ENCODE results near the gene SSNA1.

The SSNA1 gene

GRCh38 chr9:137188490-137189296 is at the start of gene SSNA1, which contains the start of gene ANAPC2:
Gene SSNA1, plus strand, starts transcription at chr9:137188676. Its CDS starts 51 bp downstream, at chr9:137188727.
Gene ANAPC2, minus strand, starts transcription at chr9:137188560. Its CDS starts 28 bp downstream, at chr9:137188532.
- DNase-seq = peak; percentile 44

DNA sequence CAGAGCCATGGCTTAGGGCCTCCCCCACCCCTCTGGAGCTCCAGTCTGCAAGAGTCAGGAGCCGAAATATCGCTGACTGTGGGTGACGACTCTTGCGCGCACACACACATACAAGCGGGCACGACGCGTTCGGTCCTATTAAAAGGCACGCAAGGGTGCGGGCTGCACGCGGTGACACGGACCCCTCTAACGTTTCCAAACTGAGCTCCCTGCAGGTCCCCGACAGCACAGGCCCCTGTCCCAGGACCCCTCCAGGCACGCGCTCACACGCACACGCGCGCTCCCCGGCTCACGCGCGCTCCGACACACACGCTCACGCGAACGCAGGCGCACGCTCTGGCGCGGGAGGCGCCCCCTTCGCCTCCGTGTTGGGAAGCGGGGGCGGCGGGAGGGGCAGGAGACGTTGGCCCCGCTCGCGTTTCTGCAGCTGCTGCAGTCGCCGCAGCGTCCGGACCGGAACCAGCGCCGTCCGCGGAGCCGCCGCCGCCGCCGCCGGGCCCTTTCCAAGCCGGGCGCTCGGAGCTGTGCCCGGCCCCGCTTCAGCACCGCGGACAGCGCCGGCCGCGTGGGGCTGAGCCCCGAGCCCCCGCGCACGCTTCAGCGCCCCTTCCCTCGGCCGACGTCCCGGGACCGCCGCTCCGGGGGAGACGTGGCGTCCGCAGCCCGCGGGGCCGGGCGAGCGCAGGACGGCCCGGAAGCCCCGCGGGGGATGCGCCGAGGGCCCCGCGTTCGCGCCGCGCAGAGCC is 49.6 kb upstream of the SSNA1 start, which contains the start of gene GRIN1:
Gene GRIN1 (plus strand): TSS at position 433 of the 746 bp plus-strand sequence. CDS start 333 bp downstream, outside the sequence.
- DNase-seq = no peak

DNA sequence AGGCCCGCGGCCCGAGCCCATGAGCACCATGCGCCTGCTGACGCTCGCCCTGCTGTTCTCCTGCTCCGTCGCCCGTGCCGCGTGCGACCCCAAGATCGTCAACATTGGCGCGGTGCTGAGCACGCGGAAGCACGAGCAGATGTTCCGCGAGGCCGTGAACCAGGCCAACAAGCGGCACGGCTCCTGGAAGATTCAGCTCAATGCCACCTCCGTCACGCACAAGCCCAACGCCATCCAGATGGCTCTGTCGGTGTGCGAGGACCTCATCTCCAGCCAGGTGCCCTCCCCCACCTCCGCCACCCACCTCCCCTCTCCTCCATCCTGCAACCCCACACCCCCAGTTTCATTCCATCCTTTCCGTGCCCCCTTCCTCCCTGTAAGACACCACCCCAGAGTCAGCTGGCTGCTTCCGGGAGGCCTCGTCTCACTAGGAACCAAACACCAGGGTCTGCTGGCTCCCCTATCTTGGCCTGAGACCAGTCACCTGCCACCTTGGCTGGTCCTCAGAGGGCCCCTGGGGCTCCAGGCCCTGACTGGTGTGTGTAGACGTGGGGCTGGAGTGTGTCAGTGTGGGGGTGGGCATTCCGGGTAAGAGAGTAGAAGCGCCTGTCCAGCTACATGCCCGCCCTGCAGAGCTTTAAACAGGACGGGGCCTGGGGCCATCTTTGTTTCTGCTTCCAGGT is 48.9 kb upstream of the SSNA1 start:
- DNase-seq = no peak

- no peak for DNase-seq
Observed at GRCh38 chr9:137140151-137141012, 48.1 kb upstream of the SSNA1 start.

- no peak for DNase-seq
Observed at GRCh38 chr9:137141050-137141810, 47.2 kb upstream of the SSNA1 start.

- no peak for DNase-seq
Observed at GRCh38 chr9:137141976-137142936, 46.2 kb upstream of the SSNA1 start.

DNA sequence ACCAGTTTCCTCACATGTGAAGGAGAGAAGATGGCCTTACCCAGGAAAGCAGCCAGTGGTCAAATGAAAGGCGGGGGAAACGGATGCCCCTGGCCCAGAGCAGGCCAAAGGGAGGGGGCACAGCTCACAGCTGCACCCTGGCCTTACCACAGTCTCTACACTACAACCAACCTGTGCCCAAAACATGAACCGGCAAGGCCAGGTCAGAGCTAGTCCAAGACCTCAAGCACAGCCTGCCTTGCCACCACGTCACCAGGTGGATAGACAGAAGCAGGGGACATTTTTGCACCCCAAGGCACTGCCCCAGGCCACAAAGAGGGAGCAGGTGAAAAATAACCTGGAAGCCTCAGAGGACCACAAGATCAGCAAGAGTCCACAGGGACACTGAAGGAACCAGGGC is 45.0 kb upstream of the SSNA1 start:
- DNase-seq = no peak

DNA sequence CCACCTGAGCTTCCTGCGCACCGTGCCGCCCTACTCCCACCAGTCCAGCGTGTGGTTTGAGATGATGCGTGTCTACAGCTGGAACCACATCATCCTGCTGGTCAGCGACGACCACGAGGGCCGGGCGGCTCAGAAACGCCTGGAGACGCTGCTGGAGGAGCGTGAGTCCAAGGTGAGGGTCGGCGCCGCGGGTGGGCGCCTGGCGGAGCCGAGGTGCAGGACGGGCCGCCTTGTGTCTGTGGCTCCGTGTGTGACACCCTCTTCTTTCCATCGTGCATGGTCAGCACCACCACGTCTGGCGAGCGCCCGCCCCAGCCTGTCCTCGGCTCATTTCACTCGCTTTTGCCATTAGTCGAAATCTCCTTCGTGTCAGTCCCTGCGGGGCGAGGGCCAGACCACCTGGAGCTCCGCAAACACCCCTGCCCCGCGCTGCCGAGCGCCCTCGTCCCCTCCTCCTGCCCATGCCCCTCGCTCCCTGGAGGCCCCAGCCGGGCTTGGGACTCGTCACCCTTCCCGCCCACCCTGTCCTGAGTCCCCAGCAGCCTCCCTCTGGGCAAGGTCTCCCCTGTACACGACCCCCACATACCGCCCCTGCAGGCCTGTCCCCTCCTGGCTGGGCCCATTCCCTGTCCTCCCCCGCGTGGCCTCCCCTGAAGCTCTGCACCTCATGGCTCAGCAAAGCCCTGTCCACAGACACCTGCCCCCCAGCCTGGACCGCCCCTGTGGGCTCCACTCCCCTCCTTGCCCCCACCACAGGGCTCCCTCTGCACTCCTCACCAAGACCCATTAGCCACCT is 42.5 kb upstream of the SSNA1 start:
- DNase-seq = no peak

- DNase-seq = no peak
Observed at GRCh38 chr9:137146527-137146918, 42.0 kb upstream of the SSNA1 start.

- DNase-seq = no peak
Observed at GRCh38 chr9:137147091-137147792, 41.2 kb upstream of the SSNA1 start.

DNA sequence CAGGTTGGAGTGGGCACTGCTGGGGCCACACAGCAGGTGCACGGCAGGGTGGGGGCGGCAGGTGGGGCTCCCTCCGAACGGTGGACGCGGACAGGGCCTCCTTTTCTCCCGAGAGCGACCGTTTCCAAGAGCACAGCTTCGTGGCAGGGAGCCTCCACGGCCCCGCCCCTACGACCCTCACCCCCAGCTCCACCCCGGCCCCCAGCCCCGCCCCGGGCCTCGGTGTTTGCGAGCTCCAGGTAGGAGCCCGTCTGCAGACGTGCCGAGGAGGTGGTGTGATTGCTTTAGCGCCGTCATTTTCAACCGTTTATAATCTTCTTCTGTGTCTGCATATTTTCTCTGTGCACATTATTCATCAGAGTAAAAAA is 40.7 kb upstream of the SSNA1 start:
- no peak for DNase-seq

DNA sequence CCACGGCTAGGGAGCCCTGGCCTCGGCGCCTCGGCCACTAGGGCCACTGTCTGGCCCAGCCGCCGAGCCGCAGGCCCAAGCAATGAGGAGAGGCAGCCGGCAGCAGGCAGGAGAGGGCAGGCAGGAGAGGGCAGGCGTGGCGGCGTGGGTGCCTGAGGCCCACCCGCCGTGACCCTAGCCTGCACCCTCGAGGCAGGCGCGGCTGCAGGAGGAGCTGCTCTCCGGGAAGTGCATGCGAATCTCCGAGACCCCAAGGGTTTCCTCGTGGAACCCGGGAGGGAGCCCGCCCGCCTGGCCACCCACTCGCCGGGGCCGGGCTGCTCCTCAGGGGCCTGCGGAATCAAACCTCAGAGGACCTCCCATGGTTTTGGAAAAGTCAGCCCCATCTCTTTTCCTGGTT is 40.2 kb upstream of the SSNA1 start:
- no peak for DNase-seq

DNA sequence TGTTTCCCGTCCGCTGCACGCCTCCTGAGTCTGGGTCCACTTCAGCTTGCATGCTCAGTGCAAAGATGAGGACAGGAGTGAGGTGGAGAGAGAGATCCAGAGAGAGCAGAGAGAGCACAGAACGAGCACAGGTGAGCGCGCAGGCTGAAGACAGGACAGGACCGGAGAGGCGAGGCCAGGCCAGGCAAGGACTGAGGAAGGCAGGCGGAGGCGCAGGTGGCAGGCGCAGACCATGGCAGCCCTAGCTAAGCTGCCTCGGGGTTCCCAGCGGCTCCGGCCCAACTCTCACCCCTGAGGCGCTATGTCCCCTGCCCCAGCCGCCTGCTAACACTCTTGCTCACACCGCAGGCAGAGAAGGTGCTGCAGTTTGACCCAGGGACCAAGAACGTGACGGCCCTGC is 39.8 kb upstream of the SSNA1 start:
- no peak for DNase-seq

DNA sequence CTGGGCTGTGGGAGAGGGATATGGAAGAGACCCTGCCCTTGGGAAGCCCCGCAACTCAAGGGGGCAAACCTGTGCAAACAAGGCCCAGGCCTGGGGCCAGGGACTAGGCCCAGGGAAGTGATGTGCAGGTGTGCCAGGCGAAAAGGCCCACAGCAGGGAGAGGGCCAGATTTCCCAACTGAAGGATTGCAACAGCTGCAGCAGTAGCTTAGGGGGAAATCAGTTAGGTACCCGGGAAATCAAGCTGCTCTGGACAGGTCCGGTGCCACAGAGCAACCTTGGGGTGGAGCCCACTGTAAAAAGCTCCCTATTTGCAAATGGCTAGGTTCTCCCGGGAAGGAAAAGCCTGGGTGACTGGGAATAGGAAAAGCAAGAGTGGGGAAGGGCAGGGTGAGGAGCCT is 39.1 kb upstream of the SSNA1 start:
- no peak for DNase-seq

- no peak for DNase-seq
Observed at GRCh38 chr9:137149942-137150616, 38.4 kb upstream of the SSNA1 start.

DNA sequence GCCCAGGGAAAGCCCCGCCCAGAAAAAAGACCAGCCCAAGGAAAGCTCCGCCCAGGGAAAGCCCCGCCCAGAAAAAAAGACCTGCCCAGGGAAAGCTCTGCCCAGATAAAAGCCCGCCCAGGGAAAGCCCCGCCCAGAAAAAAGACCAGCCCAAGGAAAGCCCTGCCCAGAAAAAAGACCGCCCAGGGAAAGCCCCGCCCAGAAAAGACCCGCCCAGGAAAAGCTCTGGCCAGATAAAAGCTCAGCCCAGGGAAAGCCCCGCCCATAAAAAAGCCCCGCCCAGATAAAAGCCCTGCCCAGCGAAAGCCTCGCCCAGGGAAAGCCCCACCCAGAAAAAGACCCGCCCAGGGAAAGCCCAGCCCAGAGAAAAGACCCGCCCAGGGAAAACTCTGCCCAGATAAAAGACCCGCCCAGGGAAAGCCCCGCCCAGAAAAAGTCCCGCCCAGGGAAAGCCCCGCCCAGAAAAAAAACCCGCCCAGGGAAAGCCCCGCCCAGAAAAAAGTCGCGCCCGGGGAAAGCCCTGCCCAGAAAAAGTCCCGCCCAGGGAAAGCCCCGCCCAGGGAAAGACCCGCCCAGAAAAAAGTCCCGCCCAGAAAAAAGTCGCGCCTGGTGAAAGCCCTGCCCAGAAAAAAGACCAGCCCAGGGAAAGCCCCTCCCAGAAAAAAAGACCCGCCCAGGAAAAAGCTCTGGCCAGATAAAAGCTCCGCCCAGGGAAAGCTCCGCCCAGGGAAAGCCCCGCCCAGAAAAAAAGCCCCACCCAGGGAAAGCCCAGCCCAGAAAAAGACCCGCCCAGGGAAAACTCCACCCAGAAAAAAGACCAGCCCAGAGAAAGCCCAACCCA is 37.6 kb upstream of the SSNA1 start:
- no peak for DNase-seq

DNA sequence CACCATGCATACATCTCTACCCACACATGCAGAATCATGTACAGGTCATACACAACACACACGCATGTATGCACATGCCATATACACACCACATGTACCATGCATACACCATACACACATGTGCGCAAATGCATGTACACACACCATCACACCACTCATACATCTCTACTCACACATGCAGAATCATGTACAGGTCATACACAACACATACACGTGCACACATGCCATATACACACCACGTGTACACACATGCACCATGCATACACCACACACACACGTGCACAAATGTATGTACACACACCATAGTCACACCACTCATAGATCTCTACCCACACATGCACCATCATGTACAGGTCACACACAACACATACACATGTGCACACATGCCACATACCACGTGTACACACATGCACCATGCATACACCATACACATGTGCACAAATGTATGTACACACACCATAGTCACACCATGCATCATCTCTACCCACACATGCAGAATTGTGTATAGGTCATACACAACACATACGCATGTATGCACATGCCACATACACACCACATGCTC is 35.6 kb upstream of the SSNA1 start:
- DNase-seq = no peak
